ENCODE data around the gene SF3B4. TPM values are rescaled to one million over a fixed set of nuclear protein-coding genes. Genes with fewer than 3 reads are reported as not detected.
"Not testable (repeated sequence)": the region's sequence is repeated elsewhere in the genome, so short reads cannot be mapped to it uniquely, and the experiment has no call there.

The SF3B4 gene
- total RNA-seq, 1 donor from 2014 or later, result 68.7 TPM

GRCh38 chr1:149886396-149887195, 41.0 kb downstream of the SF3B4 start:
- peaks cover 4% of the 10 kb centered on the region for H3K4me1 Mint-ChIP-seq
- no peaks in the 10 kb centered on the region for H3K9me3 Mint-ChIP-seq
- no peak for TF ChIP-seq CTCF (IDR thresholded peaks at IDR 0.05; ENCODE audit: unreplicated experiment)
- H3K27ac Mint-ChIP-seq, result no peak overlapping the region
- no peaks in the 10 kb centered on the region for H3K36me3 Mint-ChIP-seq
- peak; percentile 46 to 81 for DNase-seq (ENCODE audit: low spot score in 2 of 2, unreplicated experiment in 2 of 2)
- H3K27me3 Mint-ChIP-seq (ENCODE audit: low read depth), result no peaks in the 10 kb centered on the region
- no peak overlapping the region for H3K4me3 Mint-ChIP-seq

GRCh38 chr1:149886121-149886395, 41.5 kb downstream of the SF3B4 start:
- not testable (repeated sequence) for H3K27ac Mint-ChIP-seq; H3K27me3 Mint-ChIP-seq (ENCODE audit: low read depth); H3K4me1 Mint-ChIP-seq; DNase-seq (ENCODE audit: low spot score in 2 of 2, unreplicated experiment in 2 of 2); H3K9me3 Mint-ChIP-seq; H3K36me3 Mint-ChIP-seq; H3K4me3 Mint-ChIP-seq

DNA sequence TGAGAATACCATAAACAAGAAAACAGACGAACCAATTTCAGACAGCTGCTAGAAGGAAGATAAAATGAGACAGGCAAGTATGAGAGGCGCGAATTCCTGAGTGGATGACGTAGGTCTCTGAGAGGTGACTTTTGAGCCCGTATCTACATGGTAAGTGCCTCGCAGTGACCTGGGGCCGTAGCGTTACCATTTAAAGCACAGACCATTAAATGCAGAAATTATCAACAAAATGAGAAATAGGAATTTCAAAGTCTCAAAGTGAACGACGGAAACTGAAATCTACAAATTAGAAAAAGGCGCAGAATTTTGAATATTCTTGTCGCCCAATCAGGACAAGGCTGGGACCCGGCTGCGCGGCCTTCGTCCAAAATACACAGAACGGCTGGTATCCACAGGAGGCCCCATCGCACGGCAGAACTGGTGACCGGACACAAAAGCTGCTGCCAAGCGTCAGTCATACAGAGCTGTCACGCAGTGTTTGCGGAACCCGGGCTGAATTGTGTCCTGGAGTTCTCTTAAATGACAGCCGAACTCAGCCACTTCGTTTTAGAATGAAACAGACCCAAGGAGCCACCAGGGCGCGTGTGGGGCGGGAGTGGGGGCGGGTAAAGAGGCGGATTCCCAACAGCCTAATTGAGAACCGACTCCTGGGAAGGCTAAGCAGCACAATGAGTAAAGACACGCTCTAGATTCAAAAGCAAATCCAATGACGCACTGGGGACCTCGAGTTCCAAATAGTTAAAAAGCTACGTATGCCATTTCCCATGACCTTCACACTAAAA, 42.1 kb downstream of the SF3B4 start:
- no peaks in the 10 kb centered on the region for H3K9me3 Mint-ChIP-seq
- H3K27me3 Mint-ChIP-seq (ENCODE audit: low read depth), result no peaks in the 10 kb centered on the region
- H3K36me3 Mint-ChIP-seq, result no peaks in the 10 kb centered on the region
- H3K27ac Mint-ChIP-seq, result no peak overlapping the region
- H3K4me1 Mint-ChIP-seq, result peaks cover 4% of the 10 kb centered on the region
- TF ChIP-seq CTCF (IDR thresholded peaks at IDR 0.05; ENCODE audit: unreplicated experiment), result no peak
- H3K4me3 Mint-ChIP-seq, result no peak overlapping the region
- DNase-seq (ENCODE audit: low spot score in 2 of 2, unreplicated experiment in 2 of 2), result peak; percentile 45 to 72

DNA sequence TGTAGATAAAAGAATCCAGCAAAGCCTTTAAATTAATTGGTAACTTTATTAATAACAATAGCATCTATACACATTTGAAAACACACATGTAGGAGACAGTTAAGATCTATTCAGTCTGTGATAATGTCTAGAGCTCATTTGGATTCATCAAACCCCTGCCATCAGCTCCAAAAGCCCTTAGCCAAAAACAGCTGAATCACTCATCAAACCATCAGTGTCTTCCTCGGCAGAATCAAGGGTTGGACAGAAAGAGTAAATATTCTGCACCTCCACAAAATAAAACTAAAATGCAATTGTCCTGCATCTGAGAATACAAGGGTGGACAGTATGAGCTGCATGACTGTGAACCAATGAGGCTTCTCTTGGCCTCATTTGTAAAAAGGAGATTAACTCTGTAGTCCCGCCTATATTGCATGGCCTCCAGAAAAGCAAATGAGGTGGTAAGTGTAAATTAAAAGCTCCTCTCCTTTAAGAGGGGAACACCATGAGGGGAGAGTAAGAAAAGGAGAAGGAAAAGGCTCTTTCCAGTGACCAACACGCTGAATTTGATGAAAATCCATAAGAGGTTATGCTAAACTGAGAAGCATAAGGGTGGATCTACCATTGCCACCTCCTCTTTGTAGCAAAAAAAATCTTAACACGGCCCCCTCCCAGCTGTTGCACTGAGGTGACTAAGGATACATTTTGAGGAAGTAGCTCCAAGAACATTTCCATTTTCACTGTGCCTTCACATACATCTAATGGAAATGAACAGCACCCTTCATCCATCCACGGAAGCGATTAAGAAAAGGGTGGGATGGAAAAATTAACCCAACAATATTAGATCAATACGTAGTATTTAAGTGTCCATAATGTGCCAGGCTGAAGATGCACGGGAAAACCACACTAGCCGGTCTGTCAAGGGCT, 42.9 kb downstream of the SF3B4 start:
- Mint-ChIP-seq H3K27ac (no peak overlapping the region), H3K9me3 (no peaks in the 10 kb centered on the region), H3K4me1 (peaks cover 2% of the 10 kb centered on the region), H3K27me3 (ENCODE audit: low read depth) (no peaks in the 10 kb centered on the region), H3K4me3 (no peak overlapping the region), H3K36me3 (no peaks in the 10 kb centered on the region)
- DNase-seq (ENCODE audit: low spot score in 2 of 2, unreplicated experiment in 2 of 2), result no peak
- TF ChIP-seq CTCF (IDR thresholded peaks at IDR 0.05; ENCODE audit: unreplicated experiment), result no peak

DNA sequence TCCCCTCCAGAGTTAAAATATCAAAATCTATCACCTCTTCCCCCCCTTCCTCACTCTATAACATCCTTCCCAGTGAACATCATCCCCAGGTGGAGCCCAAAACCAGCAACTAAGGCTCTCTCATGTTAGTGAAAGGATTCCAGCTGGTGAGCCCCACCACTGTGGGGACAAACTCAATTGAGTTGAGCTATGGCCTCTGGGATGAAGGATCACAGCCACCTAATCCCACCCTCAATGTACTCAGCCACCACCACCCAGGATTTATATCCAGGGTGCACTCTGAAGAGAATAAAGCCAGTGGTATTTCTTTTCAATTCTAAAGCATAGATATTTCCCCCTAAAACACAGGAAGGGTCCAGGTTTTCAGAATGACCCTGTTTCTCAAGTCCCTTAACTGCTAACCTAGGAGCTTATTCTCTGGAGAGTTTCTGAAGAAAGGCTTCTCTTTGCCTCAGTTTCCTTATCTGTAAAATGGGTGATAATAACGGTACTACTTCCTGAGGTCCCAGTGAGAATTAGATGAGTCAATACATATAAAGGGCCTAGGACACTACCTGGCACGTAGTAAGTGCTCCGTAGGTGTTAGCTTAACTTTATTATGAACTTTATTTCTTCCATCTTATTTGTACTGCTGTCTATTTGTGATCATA, 43.9 kb downstream of the SF3B4 start:
- Mint-ChIP-seq H3K27me3 (ENCODE audit: low read depth) (no peaks in the 10 kb centered on the region), H3K36me3 (no peaks in the 10 kb centered on the region), H3K9me3 (no peaks in the 10 kb centered on the region), H3K27ac (no peak overlapping the region), H3K4me1 (no peaks in the 10 kb centered on the region), H3K4me3 (no peak overlapping the region)
- TF ChIP-seq CTCF (IDR thresholded peaks at IDR 0.05; ENCODE audit: unreplicated experiment), result no peak
- DNase-seq (ENCODE audit: low spot score in 2 of 2, unreplicated experiment in 2 of 2), result no peak

Data from mesothelial cell of epicardium (in vitro differentiated cells).